Measurements from ENCODE around the gene ABCC9.

The ABCC9 gene

DNA sequence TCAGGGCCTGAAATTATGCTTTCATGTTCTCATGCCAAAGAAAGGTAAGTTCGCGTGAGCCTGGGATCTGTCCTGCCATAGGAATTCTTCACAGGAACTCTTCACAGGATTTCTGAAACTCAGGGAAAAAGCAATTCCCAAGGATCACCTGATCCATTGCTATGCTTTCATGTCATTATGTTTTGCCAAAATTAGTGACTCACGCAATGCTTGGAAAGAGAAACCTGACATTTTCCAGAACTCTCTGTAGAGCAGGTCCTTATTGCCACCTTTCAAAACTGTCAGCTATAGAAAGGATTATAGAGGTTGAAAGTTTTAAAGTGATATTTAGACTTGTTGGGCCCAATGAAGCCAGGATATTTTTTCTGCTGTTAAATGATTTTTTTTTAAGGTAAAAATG is 160.4 kb downstream of the ABCC9 start:
- no peak for DNase-seq (ENCODE audit: extremely low read depth in 1 of 2, low read depth in 1 of 2)

DNA sequence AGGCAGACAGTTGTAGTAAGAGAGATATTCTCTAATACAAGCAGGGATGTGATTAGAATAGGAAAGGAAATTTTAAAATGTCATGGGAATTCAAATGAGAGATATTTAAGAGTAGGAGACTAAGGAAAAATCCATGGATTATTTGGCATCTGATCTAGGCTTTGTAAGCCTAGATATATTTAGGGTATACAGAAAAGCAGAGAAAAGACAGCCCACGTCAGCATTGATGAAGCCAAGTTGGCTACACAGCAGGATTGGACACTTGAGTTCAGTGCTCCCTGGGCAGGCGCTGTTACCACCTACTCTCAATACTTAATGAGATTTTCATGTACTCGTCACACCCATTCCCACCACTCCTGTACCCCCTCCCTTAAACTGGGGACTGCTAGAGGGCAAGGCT is 165.1 kb downstream of the ABCC9 start:
- DNase-seq (ENCODE audit: extremely low read depth in 1 of 2, low read depth in 1 of 2): no peak

DNA sequence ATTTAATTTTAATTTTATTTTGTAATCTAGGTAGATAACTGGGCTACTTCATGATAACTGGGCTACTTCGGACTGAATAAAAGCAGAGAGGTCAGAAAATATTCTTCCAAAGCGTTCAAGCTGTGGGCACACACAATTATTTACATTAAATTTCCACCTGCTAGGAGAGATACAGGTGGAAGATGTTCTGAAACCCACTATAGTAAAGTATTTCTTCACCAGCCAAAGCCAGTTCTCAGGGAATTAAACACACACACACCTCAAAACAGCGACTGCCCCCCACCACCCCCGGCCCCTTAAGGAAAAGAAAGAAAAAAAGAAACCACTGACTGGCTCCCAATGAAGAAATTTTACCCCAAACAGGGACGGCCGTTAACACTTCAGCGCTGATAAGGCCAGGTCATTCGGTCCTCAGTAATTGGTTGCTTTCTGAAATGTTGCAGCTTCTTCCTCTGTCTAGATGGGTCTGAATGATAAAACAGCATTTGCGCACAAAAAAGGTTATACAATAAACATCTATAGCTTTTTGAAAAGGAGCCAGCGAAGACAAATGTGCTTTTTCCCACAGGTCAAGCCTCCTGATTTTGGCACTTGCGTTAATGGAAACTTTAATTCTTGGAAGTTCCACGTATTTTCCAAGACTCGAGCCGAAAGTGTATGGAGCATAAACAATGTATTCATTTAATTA is 165.9 kb downstream of the ABCC9 start:
- no peak for DNase-seq (ENCODE audit: extremely low read depth in 1 of 2, low read depth in 1 of 2)

DNA sequence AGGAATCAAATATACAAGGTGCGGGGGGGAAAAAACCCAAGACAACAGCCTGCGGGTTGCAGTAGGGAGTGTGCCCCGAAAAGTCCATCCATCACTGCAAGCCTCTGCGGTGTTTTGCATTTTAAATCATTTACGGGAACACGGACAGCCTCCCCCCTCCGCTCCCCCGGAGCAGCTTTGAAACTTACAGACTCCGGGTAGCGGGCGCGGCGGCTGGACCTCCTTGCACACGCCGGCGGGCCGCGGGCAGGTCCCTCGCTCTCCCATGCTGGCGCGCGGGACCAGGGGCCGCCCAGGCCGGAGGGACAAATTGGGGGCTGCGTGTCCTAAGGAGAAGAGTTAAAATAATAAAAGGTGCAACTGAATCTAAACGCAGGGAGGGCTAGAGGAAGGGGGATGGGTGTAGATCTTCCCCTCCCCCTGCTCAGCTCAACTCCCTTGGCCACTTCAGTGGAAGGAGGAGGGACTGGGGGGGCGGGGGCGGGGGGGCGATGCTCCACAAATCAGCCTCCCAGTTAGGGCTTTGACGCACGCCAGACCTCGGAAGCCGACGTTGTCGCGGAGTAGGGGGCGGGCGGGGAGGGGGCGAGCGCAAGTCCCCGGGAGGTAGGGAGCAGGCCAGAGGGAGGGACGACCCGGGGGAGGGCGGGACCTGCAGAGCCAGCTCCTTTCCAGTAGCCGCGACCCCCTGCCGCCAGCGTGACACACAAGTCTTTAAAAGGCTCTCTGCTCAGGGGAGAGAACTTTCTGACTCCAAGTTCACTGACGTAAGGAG is 166.7 kb downstream of the ABCC9 start, which contains the start of gene KCNJ8:
Gene KCNJ8, minus strand, starts transcription at position 349 of the 775 bp plus-strand sequence. CDS start 1,090 bp downstream, outside the sequence.
- DNase-seq (ENCODE audit: extremely low read depth in 1 of 2, low read depth in 1 of 2): no peak

DNA sequence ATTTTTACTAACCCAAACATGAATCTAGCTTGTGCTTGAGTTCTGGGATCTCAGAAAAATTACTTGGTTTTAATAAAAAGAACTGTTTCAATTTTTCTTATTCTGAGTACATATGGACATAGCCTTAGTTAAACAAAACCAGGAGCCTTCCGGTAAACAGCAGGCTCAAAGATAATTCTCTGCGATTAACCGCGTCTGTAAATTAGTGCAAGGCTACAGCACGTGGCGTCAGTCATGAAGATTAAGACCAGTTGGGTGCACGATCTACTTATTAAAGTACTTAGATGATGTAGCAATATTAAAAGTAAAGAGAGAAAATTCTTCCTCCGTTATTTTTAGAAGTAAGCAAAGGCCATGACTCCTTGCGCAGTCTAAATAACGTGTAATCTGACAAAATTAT is 167.4 kb downstream of the ABCC9 start:
- no peak for DNase-seq (ENCODE audit: extremely low read depth in 1 of 2, low read depth in 1 of 2)

DNA sequence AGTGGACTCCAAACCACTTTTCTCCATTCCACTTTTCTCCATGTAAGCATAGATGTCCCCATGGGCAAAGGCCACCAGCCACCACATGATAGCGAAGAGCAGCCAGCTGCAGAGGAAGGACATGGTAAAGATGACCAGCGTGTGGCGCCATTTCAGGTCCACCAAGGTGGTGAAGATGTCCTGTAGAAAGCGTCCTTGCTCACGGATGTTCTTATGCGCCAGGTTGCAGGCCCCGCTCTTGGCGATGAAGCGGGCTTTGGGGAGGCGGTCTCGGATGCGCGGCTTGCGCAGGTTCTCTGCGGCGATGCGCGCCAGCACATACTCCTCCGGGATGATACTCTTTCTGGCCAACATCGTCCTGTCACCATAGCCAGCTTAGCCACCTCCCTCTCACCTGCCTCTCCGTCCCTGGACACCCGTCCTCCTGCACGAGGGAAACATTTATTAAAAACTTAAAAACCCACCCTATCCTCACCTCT is 167.9 kb downstream of the ABCC9 start:
- no peak for DNase-seq (ENCODE audit: extremely low read depth in 1 of 2, low read depth in 1 of 2)

DNA sequence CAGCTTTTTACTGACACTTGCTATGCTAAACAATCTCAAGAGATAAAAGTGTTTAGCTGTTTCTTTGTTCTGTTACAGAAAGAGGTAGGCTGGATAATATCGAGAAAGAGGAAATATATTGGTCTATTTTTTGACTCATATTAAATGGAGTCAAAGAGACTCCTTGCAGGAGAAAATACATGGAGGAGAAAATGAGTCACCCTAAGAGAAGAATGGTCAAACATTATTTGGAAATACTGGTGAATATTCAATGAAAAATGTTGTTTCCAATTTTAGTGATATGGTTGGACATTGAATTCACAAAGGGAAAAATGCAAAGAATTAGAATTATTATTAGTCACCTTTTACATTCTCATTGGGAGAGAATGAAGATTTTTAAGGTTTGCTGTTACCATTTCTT is 169.9 kb downstream of the ABCC9 start:
- DNase-seq (ENCODE audit: extremely low read depth in 1 of 2, low read depth in 1 of 2): no peak

DNA sequence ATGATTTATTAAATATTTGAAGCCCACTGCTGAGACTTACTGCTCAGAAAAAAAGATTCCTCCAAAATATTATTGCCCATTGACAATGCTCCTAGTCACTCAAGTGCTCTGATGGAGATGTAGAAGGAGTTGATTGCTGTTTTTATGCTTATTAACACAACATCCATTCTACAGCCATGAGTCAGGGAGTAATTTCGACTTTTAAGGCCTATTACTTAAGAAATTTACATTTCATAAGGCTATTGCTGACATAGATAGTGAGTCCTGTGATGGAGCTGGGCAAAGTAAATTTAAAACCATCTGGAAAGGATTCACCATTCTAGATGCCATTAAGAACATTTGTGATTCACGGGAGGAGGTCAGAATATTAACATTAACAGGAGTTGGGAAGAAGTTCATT is 171.9 kb downstream of the ABCC9 start:
- no peak for DNase-seq (ENCODE audit: extremely low read depth in 1 of 2, low read depth in 1 of 2)

DNA sequence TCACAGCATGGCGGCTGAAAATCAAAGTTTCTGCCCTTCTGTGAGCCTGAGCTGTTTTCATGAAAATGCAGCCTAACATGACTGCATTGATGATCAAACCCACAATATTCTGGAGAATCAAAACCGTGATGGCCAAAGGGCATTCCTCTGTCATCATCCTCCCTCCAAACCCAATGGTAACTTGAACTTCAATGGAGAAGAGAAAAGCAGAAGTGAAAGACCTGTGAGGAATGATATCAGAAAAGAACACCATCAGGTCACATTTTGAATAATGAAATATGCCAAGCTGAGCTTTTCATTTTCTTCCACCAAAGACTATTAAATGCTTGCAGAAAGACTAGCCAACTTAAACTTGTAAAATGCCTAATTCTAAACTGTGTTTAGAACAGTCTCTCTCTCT is 174.8 kb downstream of the ABCC9 start:
- DNase-seq (ENCODE audit: extremely low read depth in 1 of 2, low read depth in 1 of 2): no peak

DNA sequence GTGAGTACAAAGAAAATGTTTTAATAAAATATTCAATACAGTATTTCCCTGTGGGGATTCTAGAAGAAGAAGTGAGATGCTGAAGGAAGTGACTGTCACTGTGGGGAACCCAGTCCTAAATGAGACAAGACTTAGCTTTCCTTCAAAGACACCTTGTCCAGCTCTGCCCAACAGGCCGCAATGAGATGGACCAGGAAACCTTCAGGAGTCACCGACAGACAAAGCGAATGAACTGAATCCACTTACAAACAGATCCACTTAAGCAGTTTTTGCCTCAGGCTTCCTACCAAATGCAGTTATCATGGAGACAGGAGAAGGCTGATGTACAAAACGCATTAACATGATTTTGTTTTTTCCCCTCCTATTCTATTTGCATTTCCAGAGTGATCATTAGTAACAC is 176.3 kb downstream of the ABCC9 start:
- DNase-seq (ENCODE audit: extremely low read depth in 1 of 2, low read depth in 1 of 2): no peak

DNA sequence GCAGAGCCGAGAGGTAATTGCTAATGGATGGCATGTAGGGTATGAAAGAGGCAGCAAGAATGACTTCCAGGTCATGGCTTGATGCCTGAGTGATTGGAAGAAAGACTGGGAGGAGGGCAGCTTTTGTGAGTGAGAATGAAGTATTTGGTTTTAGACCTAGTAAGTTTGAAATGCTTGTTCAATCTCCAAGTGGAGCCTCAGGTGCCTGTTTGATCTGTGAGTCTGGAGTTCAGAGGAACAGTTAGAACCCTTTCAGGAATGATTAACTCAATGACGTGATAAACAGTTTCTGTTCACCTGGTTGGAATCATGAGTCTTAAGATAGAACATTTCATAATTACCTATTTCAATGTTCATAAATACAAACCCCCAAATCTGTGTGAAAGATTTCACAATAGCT is 177.2 kb downstream of the ABCC9 start:
- no peak for DNase-seq (ENCODE audit: extremely low read depth in 1 of 2, low read depth in 1 of 2)

DNA sequence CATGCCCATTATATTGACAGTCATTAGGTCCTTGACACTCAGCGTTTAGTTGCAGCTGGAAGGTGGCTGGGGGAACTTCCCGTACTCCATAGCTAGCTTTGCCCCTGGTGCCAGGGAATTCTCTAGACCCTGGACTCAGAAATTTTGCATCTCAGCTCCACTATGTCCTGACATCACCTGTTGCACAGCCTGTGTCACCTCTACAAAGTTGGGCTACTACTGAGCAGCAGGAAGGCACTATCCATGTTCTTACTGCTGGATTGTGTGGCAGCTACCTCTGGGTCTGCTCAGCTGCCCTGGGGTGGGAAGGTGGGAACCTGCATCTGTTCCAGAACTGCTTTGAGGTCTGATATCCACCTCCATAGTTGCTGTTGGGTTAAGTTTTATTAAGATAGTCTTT is 177.7 kb downstream of the ABCC9 start:
- no peak for DNase-seq (ENCODE audit: extremely low read depth in 1 of 2, low read depth in 1 of 2)

DNA sequence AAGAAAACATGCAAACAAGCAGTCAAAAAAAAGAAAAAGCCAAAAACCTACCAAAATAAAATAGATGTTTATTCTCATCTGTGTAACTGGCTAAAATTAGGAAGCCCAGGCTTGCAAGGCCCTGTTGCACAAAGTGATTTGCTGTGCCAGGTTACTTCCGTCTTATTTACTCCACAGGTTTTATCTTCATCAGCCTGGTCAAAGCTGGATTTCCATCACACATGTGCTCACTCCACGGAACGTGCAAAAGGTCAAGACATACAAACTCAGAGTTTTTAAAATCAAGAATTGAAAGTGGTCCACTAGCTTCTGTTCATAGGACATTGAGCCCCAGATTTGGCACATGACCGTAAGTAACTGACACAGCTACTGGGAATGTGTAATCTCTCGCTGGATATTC is 181.5 kb downstream of the ABCC9 start:
- DNase-seq (ENCODE audit: extremely low read depth in 1 of 2, low read depth in 1 of 2): no peak

DNA sequence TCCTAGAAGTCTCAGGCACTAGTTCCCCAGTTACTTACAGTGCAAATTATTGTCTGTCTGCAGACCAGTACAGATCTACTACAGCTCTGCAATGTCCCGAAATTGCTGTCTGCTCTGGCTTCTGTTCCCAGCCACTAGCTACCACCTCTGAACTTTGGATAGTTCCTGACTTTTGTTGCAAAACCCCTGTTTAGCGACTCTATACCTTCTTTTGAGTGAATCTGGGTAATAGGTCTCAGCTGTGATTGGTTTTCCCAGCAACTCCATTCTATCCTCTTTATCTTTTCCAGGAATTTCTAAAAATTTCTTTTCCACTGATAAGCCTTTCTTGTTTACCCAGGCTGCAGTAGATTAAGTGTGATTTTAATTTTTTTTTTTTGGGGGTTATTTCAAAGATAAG is 183.5 kb downstream of the ABCC9 start:
- DNase-seq (ENCODE audit: extremely low read depth in 1 of 2, low read depth in 1 of 2): no peak

DNA sequence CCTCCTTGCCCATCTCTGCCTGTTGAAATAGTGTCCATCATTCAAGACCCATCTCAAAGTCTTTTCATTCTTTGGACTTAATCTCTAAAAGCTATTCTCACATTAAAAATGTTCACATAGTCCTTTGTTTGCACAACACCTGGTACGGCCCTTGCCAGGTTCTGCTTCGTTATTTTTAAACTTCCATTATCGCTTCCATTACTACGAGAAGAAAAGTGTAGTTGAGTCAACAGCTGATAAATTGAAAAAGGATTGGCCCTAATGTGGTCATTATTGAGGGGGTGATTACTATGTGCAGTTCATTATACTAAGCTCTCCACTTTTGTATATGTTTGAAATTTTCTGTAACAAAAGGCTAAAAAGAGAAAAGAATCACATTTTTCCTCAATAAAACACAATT is 184.5 kb downstream of the ABCC9 start:
- no peak for DNase-seq (ENCODE audit: extremely low read depth in 1 of 2, low read depth in 1 of 2)

DNA sequence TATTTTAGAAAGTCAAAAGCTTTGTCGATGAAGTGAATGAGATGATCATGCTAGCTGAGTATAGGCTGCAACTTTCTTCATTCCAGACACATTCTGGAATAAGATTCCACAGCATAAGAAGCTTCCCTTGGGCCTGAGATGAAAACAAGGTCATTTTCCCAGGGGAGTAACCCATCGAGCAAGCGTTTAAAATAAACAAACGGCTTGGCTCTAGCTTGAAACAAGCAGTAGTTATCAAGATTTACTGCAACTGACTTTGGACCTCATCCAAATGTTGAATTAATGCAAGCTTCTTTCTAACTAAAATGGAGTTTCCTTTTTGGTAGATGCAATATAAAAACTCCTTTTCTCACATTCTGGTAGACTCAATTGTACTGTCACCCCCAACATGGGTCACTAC is 189.7 kb downstream of the ABCC9 start:
- DNase-seq (ENCODE audit: extremely low read depth in 1 of 2, low read depth in 1 of 2): no peak
